ENCODE results near the gene THADA. TPM values are rescaled to one million over a fixed set of nuclear protein-coding genes. Genes with fewer than 3 reads are reported as not detected.

The THADA gene
- total RNA-seq, 1 donor from 2014 or later: 29.3 TPM

DNA sequence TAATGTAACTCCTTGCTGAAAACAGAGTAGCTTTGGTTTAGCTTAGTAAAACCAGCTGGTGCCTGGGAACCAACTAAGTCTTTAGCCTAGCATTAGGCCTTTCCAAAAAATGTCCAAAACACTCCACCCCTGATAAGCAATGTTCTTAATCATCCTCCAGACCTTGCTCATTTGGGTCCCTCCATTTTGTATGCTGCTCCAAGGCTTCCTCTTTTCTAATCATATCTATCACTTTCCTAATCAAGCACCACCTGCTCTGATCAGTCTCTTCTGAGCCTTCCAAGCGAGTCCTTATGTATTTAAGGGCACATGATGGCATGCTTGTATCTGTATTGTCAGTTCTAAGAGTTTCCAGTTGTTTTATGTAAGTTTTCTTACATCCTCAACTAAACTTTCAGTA is 23.6 kb downstream of the THADA start:
- Mint-ChIP-seq H3K9me3 (no peaks in the 10 kb centered on the region), H3K36me3 (peaks cover 3% of the 10 kb centered on the region), H3K4me3 (no peak overlapping the region), H3K4me1 (no peaks in the 10 kb centered on the region), H3K27ac (no peak overlapping the region), H3K27me3 (ENCODE audit: insufficient read depth, low read depth) (peaks cover 2% of the 10 kb centered on the region)
- no peaks in the 10 kb centered on the region for H4K20me1 ChIP-seq (ENCODE audit: low read depth)
- no peak for DNase-seq (ENCODE audit: low spot score)
- H3K9ac ChIP-seq: no peak overlapping the region
- no peaks in the 10 kb centered on the region for H3K79me2 ChIP-seq (ENCODE audit: low read depth)
- H3F3A ChIP-seq (ENCODE audit: low read depth): no peaks in the 10 kb centered on the region
- no peak overlapping the region for H3K4me2 ChIP-seq
- H3K27me3 ChIP-seq: no peaks in the 10 kb centered on the region
- peaks cover 3% of the 10 kb centered on the region for H3K36me3 ChIP-seq
- no peak overlapping the region for H2AFZ ChIP-seq (replicated peaks)
- no peaks in the 10 kb centered on the region for H3K4me1 ChIP-seq
- no peak for TF ChIP-seq CTCF (IDR thresholded peaks at IDR 0.05)
- TF ChIP-seq EZH2phosphoT487 (IDR thresholded peaks at IDR 0.05): no peak
- TF ChIP-seq EZH2 (IDR thresholded peaks at IDR 0.05): no peak
- no peaks in the 10 kb centered on the region for H3K9me3 ChIP-seq (ENCODE audit: low read depth)
- no peak overlapping the region for H3K27ac ChIP-seq
- no peak overlapping the region for H3K4me3 ChIP-seq

DNA sequence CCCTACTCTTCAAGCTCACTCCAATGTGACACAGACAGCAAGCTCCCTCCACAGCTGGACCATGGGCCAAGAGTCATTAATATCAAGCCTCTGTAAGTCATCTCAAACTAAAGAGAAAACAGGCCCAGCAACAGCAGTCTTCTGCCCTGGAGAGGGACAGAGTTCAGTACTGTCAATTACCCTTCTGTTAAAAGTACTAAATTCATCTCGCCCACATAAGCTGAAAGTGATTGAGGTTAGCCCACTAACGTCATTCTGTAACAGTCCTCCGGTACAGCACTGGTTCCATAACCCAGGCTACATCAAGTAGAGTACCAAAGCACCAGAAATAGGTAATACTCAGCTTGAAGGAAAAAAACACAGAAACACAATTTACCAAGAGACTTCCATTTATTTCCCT is 25.9 kb downstream of the THADA start:
- Histone ChIP-seq H4K20me1 (ENCODE audit: low read depth) (no peaks in the 10 kb centered on the region), H2AFZ (replicated peaks) (no peak overlapping the region), H3K79me2 (ENCODE audit: low read depth) (no peaks in the 10 kb centered on the region), H3K9ac (no peak overlapping the region), H3K27ac (no peak overlapping the region), H3K4me3 (no peak overlapping the region), H3K9me3 (ENCODE audit: low read depth) (no peaks in the 10 kb centered on the region), H3K27me3 (no peaks in the 10 kb centered on the region), H3K4me2 (no peak overlapping the region), H3K4me1 (no peaks in the 10 kb centered on the region), H3K36me3 (peaks cover 3% of the 10 kb centered on the region), H3F3A (ENCODE audit: low read depth) (no peaks in the 10 kb centered on the region)
- TF ChIP-seq EZH2phosphoT487 (IDR thresholded peaks at IDR 0.05) (no peak), CTCF (IDR thresholded peaks at IDR 0.05) (no peak), EZH2 (IDR thresholded peaks at IDR 0.05) (no peak)
- Mint-ChIP-seq H3K27ac (no peak overlapping the region), H3K36me3 (peaks cover 7% of the 10 kb centered on the region), H3K4me1 (no peaks in the 10 kb centered on the region), H3K27me3 (ENCODE audit: insufficient read depth, low read depth) (peaks cover 2% of the 10 kb centered on the region), H3K9me3 (no peaks in the 10 kb centered on the region), H3K4me3 (no peak overlapping the region)
- no peak for DNase-seq (ENCODE audit: low spot score)

DNA sequence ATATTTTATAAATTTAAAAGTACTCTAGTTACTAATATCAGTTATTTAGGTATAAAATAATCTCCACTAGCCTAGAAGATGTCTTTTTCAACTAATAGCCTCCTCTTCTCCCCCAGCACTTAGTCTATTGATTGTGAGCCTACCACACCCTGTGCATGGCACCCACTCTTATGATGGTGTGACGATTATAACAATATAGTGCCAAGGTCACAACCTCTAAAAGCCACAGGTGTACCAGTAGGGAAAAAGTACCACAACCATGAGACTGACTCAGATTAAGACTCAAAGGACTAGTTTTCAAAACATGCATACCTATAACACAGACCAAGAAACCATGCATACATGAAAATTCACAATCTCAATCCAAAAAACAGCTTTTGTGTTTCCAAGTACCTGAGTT is 27.6 kb downstream of the THADA start:
- no peaks in the 10 kb centered on the region for H3K4me1 ChIP-seq
- H3K9ac ChIP-seq: no peak overlapping the region
- H3K27ac ChIP-seq: no peak overlapping the region
- H2AFZ ChIP-seq (replicated peaks): no peak overlapping the region
- H3K27me3 ChIP-seq: no peaks in the 10 kb centered on the region
- peaks cover 2% of the 10 kb centered on the region for H3K27me3 Mint-ChIP-seq (ENCODE audit: insufficient read depth, low read depth)
- H3K4me2 ChIP-seq: no peak overlapping the region
- no peaks in the 10 kb centered on the region for H3K4me1 Mint-ChIP-seq
- H3F3A ChIP-seq (ENCODE audit: low read depth): no peaks in the 10 kb centered on the region
- DNase-seq (ENCODE audit: low spot score): no peak
- no peaks in the 10 kb centered on the region for H3K9me3 ChIP-seq (ENCODE audit: low read depth)
- no peaks in the 10 kb centered on the region for H3K79me2 ChIP-seq (ENCODE audit: low read depth)
- no peak overlapping the region for H3K4me3 Mint-ChIP-seq
- H4K20me1 ChIP-seq (ENCODE audit: low read depth): no peaks in the 10 kb centered on the region
- H3K36me3 Mint-ChIP-seq: peaks cover 12% of the 10 kb centered on the region
- H3K4me3 ChIP-seq: no peak overlapping the region
- TF ChIP-seq CTCF (IDR thresholded peaks at IDR 0.05) (no peak), EZH2phosphoT487 (IDR thresholded peaks at IDR 0.05) (no peak), EZH2 (IDR thresholded peaks at IDR 0.05) (no peak)
- no peaks in the 10 kb centered on the region for H3K9me3 Mint-ChIP-seq
- no peak overlapping the region for H3K27ac Mint-ChIP-seq
- H3K36me3 ChIP-seq: no peaks in the 10 kb centered on the region

- TF ChIP-seq CTCF (IDR thresholded peaks at IDR 0.05): no peak
- no peak for TF ChIP-seq EZH2phosphoT487 (IDR thresholded peaks at IDR 0.05)
- H4K20me1 ChIP-seq (ENCODE audit: low read depth): no peaks in the 10 kb centered on the region
- H3K9ac ChIP-seq: no peak overlapping the region
- Mint-ChIP-seq H3K36me3 (peaks cover 9% of the 10 kb centered on the region), H3K27ac (no peak overlapping the region), H3K4me1 (no peaks in the 10 kb centered on the region), H3K27me3 (ENCODE audit: insufficient read depth, low read depth) (peaks cover 1% of the 10 kb centered on the region), H3K4me3 (no peak overlapping the region), H3K9me3 (no peaks in the 10 kb centered on the region)
- H3F3A ChIP-seq (ENCODE audit: low read depth): no peaks in the 10 kb centered on the region
- no peak for DNase-seq (ENCODE audit: low spot score)
- no peaks in the 10 kb centered on the region for H3K9me3 ChIP-seq (ENCODE audit: low read depth)
- H3K27me3 ChIP-seq: no peaks in the 10 kb centered on the region
- no peak overlapping the region for H3K27ac ChIP-seq
- H3K4me2 ChIP-seq: no peak overlapping the region
- no peaks in the 10 kb centered on the region for H3K79me2 ChIP-seq (ENCODE audit: low read depth)
- no peak overlapping the region for H3K4me3 ChIP-seq
- no peaks in the 10 kb centered on the region for H3K36me3 ChIP-seq
- no peaks in the 10 kb centered on the region for H3K4me1 ChIP-seq
- H2AFZ ChIP-seq (replicated peaks): no peak overlapping the region
Observed at GRCh38 chr2:43566461-43566729, 29.4 kb downstream of the THADA start.

All from neural progenitor cell (in vitro differentiated cells).